KG1 (cell line): ENCODE data around the gene ATP9A.

Source experiments
- DNase-seq: peaks from one replicate; lab custom pipeline; 2025; lab: John Stamatoyannopoulos, UW

Gene ATP9A

GRCh38 chr20:51596668-51597388 is 171.4 kb downstream of the ATP9A start:
- DNase-seq: no peak

GRCh38 chr20:51595744-51596143 is 172.4 kb downstream of the ATP9A start:
- DNase-seq: no peak

- peak; percentile 69 for DNase-seq
Measured at GRCh38 chr20:51595058-51595532, 173.1 kb downstream of the ATP9A start.

- DNase-seq: no peak
Measured at GRCh38 chr20:51594236-51595057, 173.7 kb downstream of the ATP9A start.

- no peak for DNase-seq
Measured at GRCh38 chr20:51593584-51593983, 174.6 kb downstream of the ATP9A start.

- DNase-seq: no peak
Measured at GRCh38 chr20:51592564-51592963, 175.6 kb downstream of the ATP9A start.

- DNase-seq: no peak
Measured at GRCh38 chr20:51591871-51592270, 176.3 kb downstream of the ATP9A start.

- DNase-seq: no peak
Measured at GRCh38 chr20:51588762-51589161, 179.4 kb downstream of the ATP9A start.

- no peak for DNase-seq
Measured at GRCh38 chr20:51587145-51587544, 181.0 kb downstream of the ATP9A start.

GRCh38 chr20:51586005-51586440 is 182.2 kb downstream of the ATP9A start:
- DNase-seq: no peak

GRCh38 chr20:51585148-51585547 is 183.0 kb downstream of the ATP9A start:
- DNase-seq: no peak

- no peak for DNase-seq
Measured at GRCh38 chr20:51584737-51585136, 183.5 kb downstream of the ATP9A start.

- DNase-seq: no peak
Measured at GRCh38 chr20:51584116-51584515, 184.1 kb downstream of the ATP9A start.

- DNase-seq: no peak
Measured at GRCh38 chr20:51583499-51583898, 184.7 kb downstream of the ATP9A start.

GRCh38 chr20:51583073-51583472 is 185.1 kb downstream of the ATP9A start:
- DNase-seq: no peak

GRCh38 chr20:51581571-51581970 is 186.6 kb downstream of the ATP9A start:
- DNase-seq: no peak

GRCh38 chr20:51579137-51579536 is 189.1 kb downstream of the ATP9A start:
- DNase-seq: no peak

GRCh38 chr20:51578145-51578459 is 190.1 kb downstream of the ATP9A start:
- DNase-seq: no peak

- DNase-seq: no peak
Measured at GRCh38 chr20:51577432-51578144, 190.6 kb downstream of the ATP9A start.

GRCh38 chr20:51575486-51575885 is 192.7 kb downstream of the ATP9A start:
- DNase-seq: no peak

GRCh38 chr20:51574248-51575033 is 193.7 kb downstream of the ATP9A start:
- no peak for DNase-seq
